SH-SY5Y (cell line): ENCODE results near the gene CHGA.

ENCODE experiments used
- GATA2 ChIP-seq: IDR thresholded peaks from 2 replicates; pipeline ENCODE4 v1.6.1; 2011; ENCODE audit warnings: mild to moderate bottlenecking, low read depth, low read length
- GATA3 ChIP-seq: IDR thresholded peaks from 2 replicates; pipeline ENCODE4 v1.6.1; 2011; ENCODE audit warnings: low read depth, mild to moderate bottlenecking, low read length, moderate library complexity

- TF ChIP-seq GATA2, result no peak
- TF ChIP-seq GATA3, result no peak
Observed at GRCh38 chr14:92951912-92952471, 29.0 kb downstream of the CHGA start.
